Measurements from ENCODE around the gene RELL1.
A peak's percentile ranks its signal among the peaks of the same experiment; 100 is the strongest.

Gene RELL1

DNA sequence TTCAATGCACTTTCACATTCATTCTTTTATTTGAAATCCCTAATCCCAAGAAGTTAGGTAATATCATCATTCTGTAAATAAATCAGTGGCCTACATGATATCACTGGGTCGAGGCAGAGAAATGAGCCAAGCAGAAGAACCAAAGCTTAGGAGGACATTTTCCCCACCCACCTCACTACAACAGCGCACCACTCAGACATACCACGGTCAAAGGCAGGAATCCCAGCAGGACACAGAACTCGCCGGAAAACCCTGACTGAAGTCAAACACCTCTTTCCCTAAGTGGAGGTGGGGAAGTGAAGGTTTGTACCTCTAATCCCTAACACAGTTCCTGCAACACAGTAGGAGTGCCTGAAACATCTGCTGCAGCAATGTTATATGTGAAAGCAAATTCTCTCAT, 21.5 kb downstream of the RELL1 start:
- no peak for FAIRE-seq

- FAIRE-seq: no peak
Observed at GRCh38 chr4:37663552-37663951, 22.6 kb downstream of the RELL1 start.

- no peak for FAIRE-seq
Observed at GRCh38 chr4:37662861-37663390, 23.2 kb downstream of the RELL1 start.

DNA sequence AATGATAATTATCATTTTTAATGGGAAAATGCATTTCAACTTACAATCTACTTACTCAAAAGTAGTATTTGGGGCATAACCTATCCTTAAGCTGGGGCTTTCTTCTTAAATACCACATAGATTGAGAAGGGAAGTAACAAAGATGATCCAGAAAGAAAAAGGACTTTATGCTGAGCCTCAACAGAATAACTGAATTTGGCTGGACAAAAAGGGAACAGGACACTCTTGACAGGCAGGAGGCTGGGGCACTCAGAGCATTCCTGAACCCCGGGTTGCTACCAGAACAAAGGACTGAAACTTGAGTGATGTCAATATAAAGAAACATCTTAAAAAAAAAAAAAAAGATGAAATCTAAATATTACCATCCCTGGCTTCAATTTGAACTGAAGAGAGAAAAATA, 23.9 kb downstream of the RELL1 start:
- FAIRE-seq: no peak

- no peak for FAIRE-seq
Observed at GRCh38 chr4:37661772-37662171, 24.4 kb downstream of the RELL1 start.

DNA sequence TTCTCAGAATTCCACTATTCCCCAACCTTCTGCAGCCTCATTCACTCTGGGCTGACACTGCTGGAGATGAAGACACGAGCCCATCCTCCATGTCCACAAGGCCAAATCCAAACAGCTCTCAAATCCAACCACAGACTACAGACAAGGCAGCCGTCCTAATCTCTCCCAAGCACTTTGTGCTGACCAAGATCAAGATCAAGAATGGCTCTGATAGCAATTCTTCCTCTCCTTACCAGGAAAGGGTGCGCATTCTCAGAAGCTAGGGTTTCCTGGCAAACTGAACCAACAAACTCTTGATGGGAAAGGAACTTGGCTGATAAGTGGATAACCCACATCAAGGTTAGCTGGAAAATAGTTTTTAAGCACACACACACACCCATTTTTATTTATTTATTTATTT, 26.5 kb downstream of the RELL1 start:
- no peak for FAIRE-seq

DNA sequence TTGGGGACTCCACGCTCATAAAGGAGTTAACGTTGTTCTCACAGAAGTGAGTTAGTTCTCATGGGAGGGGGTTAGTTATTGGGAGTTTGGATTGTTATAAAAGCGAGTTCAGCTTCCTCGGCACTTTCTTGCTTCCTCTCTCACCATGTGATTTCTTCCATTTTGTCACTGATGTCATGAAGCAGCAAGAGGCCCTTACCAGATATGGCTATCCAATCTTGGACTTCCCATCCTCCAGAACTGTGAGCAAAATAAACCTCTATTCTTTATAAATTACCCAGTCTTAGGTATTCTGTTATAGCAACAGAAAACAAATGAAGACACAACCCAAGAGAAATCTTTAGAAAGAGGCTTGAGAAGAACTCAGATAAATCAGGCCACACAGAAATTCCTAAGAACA, 29.5 kb downstream of the RELL1 start:
- FAIRE-seq: no peak

- no peak for FAIRE-seq
Observed at GRCh38 chr4:37653601-37654000, 32.6 kb downstream of the RELL1 start.

- no peak for FAIRE-seq
Observed at GRCh38 chr4:37652747-37653527, 33.2 kb downstream of the RELL1 start.

DNA sequence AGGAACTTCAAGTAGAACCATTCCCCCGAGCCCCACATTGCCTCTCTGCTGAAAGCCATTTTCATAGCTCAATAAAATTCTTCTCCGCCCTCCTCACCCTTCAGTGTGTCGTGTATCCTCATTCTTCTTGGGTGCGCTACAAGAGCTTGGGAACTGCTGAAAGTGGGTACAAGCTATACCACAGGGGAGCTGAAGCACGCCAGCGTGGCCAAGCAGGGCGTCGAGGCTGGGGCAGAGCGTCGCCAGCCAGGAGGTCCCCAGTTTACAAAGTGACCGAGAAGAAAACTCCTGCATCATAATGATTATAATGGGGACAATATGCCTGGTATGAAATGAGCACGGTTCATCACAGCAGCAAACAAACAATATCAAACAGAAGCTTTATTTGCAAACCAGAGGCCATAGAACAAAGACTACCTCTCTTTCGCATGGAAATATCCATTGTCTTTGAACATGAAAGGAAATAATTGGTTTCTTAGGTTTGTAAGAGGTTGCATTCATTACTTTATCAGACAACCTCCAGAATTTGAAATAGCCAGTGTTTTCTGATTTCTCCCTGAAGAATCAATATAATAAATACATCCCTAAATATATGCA, 34.3 kb downstream of the RELL1 start:
- no peak for FAIRE-seq

DNA sequence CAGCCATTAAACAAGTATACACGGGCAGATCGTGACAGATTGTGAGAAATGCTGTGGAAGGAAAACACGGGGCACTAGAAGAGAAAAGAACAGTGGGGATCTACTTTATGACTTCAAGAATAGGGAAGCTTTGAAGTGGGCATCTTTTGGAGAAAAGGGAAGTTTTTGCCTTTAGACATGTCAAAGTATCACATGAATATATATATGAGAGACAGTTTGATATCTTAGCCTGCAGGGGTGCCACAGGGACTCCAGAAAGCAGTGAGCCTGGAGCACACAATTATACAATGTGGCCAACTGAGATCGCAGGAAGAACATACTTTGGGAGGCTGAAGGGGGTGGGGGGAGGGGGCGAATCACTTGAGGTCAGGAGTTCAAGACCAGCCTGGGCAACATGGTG, 35.7 kb downstream of the RELL1 start:
- no peak for FAIRE-seq

GRCh38 chr4:37649268-37649667, 36.9 kb downstream of the RELL1 start:
- FAIRE-seq: no peak

GRCh38 chr4:37648084-37648817, 37.9 kb downstream of the RELL1 start:
- peak; percentile 80 for FAIRE-seq

DNA sequence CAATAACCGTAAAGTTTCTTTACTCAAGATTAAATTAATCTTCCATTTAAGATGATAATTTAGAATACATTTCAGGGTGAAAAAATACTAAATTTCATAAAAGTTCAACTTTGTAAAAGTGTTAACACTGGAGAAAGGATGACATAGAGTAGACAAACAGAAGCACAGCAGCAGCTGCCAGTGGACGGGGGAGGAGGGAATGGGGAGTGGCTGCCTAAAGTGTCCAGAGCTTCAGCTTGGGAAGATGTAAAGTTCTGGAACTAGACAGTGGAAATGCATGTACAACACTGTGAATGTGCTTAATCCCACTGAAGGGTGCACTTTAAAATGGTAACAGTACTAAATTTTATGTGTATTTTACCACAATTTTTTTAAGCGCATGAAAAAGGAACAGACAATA, 39.9 kb downstream of the RELL1 start:
- FAIRE-seq: no peak

GRCh38 chr4:37645736-37646135, 40.4 kb downstream of the RELL1 start:
- no peak for FAIRE-seq

DNA sequence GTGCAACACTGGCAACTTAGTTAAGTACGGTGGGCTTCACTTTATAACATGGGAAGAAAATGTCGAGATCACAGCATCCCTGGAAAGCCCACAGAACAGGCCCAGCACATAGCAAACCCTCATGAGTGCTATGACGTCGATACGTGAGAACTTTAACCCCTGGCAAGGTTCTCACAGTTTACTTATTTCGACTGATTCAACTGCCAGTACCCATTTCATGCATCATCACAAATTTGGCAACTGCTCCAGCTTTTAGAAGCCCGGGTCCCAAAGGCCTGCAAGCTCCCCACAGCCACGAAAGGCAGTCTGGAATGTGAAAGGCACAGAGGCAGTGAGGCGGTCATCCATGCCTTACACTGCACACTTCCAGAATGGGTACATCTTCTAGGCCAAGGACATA, 41.2 kb downstream of the RELL1 start:
- FAIRE-seq: no peak

DNA sequence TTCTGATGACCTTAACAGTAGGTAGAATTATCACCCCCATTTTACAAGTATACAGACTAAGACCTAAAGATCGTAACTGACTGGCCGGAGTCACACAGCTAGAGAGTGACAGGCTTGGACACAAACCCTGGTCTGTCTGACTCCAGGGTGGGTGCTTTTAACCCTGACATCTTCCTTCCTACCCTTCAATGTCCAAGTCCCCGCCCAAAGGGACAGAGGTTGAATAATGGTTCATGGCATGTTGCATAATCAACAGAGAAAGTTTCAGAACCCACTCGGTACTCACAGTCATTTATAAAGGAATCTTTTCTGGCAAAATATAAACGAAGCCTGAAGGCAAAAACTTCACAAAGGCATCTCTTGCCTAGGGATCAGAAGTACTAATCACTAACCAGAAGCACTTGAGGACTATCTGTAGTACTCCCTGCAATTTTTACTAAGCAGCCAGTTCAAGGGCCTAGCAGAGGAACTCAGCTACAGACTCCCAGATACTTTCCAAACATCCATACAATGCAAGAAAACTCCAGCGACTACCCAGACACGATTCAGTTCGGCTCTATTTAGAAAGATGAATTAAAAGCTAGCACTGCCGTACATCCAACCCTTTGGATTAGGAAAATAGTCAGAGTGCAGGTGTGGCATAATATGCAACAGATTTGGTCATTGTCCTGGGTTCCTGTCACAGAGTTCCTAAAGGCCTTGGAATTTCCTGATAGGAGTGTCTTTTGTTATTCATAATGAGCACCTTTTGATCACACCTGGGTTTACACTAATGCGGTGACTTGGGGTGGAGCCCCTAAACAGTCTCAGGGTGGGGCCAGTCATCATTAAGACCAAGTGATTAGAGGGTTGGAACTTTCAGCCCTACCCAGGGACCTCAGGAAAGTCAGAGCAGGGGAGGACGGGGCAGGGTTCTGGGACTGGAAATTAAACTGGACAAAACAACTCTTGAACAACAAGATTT, 44.0 kb downstream of the RELL1 start:
- FAIRE-seq: no peak

DNA sequence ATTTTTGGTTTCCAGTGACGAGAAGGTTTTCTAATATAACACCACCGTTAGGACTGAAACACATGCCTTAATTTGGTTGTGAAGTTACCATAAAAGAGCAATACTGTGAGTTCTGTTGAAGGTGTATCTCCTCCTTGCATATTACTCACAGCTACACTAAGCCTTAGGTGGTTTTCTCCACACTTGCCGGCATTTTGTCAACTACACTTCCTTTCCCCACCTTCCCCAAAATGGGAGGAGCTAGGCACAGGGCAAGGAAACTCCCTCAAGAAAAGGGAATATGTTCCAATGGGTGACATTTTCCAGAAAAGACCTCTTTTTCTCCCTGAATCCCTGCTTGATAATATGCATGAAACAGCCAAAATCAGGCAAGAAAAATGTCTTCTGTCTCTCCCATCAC, 44.8 kb downstream of the RELL1 start:
- FAIRE-seq: no peak

GRCh38 chr4:37639551-37640285, 46.5 kb downstream of the RELL1 start:
- FAIRE-seq: peak; percentile 26

DNA sequence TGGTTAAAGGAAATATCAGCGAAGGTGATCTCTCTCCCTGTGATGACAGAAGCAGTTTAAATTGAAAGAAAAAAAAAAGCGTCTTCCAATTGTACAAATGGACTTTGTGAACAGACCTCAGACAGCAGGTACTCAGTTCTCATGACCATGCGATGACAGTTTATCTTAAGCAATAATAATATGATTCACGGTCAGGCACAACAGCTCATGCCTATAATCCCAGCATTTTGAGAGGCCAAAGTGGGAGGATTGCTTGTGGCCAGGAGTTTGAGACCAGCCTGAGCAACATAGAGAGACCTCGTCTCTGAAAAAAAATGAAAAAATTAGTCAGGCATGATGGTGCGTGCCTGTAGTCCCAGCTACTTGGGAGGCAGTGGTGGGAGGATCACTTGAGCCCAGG, 51.0 kb downstream of the RELL1 start:
- FAIRE-seq: no peak

DNA sequence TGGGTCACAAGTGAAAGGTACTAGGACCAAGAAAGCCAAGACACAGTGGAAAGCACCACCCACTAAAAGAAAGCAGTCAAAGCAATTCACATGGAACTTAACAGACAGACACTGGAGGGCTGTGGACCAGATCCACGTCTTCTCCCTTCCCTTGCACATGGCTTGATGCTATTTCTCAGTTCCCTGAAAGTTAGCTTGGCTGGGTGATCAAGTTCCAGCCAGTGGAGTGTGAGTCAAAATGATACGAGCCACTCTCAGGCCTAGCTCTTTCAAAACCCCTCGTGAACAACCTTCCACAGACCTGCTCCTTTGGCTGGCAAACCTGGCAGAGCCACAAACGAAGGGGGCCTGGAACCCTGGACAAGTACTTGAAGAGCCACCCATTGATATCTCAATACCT, 52.0 kb downstream of the RELL1 start:
- FAIRE-seq: no peak

- no peak for FAIRE-seq
Observed at GRCh38 chr4:37632836-37633235, 53.3 kb downstream of the RELL1 start.
